DMS153 treated with DMSO at 0.1 percent for 48 hours (cell line): ENCODE results near the gene SLC4A3.

Source experiments
- DNase-seq: peaks from one replicate; lab custom pipeline; 2025; ENCODE audit not compliant: unreplicated experiment; lab: John Stamatoyannopoulos, UW

SLC4A3 gene

GRCh38 chr2:219631406-219631891 lies 4.0 kb downstream of the SLC4A3 start:
- no peak for DNase-seq

- DNase-seq: no peak
Measured at GRCh38 chr2:219631904-219632759, 4.7 kb downstream of the SLC4A3 start.

- no peak for DNase-seq
Measured at GRCh38 chr2:219632760-219633105, 5.3 kb downstream of the SLC4A3 start.

GRCh38 chr2:219633276-219634065 lies 6.0 kb downstream of the SLC4A3 start:
- no peak for DNase-seq

- DNase-seq: no peak
Measured at GRCh38 chr2:219634171-219634940, 6.9 kb downstream of the SLC4A3 start.

DNA sequence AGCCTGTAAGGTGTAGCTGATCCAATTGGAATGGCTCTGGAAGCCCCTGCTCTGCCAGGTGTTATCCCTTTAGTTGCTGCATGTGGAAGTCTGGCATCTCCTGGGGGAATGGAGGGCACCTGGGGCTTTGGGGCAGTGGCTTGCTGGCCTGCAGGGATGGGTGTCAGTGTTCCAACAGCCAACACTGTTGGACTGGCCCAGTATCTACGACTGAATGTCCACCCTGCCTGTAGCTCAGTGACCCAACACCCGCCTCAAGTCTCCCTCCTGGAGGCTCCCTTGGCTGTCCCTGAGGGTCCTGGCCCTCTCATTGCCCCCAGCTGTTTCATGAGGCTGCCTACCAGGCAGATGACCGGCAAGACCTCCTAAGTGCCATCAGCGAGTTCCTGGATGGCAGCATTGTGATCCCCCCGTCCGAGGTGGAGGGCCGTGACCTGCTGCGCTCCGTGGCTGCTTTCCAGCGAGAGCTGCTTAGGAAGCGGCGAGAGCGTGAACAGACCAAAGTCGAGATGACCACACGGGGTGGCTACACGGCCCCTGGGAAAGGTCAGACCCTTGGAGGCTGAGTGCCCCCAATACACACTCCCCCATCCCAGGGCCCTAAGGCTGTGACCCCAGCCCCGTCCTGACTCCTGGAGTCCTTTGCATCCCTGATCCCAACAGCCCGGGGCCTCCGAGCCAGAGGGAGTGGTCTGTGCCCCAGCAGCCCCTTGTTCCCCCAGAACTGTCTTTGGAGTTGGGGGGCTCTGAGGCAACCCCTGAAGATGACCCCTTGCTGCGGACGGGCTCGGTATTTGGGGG lies 7.7 kb downstream of the SLC4A3 start:
- DNase-seq: no peak

- DNase-seq: no peak
Measured at GRCh38 chr2:219636144-219636915, 8.9 kb downstream of the SLC4A3 start.

GRCh38 chr2:219636941-219637841 lies 9.8 kb downstream of the SLC4A3 start:
- DNase-seq: no peak

GRCh38 chr2:219637842-219638185 lies 10.4 kb downstream of the SLC4A3 start:
- no peak for DNase-seq

DNA sequence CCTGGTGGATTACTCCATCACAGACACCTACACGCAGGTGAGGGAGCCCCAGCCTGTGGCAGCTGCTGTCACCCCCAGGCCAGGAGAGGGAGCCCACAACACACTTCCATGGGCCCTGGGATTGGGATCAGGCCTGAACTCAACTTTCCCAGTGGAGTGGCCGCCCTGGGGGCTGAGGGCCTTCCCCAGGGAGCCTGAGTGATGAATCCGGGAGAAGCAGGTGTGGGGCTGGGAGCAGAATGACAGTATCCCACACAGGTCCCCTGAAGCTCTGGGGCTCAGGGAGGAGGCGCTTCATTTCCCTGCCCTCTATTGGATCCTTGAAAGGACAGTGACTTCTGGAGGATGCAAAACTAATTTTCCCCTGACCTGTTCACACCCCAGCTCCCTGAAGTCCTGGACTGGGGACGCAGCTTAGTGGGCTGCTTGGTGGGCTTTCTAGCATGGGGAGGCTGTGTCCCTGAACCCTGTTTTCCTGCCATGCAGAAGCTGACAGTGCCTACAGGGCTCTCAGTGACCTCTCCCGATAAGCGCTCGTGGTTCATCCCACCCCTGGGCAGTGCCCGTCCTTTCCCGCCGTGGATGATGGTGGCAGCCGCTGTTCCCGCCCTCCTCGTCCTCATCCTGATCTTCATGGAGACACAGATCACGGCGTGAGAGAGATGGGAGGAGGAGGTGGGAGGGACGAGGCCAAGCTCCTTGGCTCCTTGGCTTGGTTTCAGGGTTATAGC lies 11.0 kb downstream of the SLC4A3 start:
- DNase-seq: no peak

GRCh38 chr2:219638948-219639755 lies 11.7 kb downstream of the SLC4A3 start:
- DNase-seq: no peak

- no peak for DNase-seq
Measured at GRCh38 chr2:219641390-219642068, 14.1 kb downstream of the SLC4A3 start.

GRCh38 chr2:219642069-219642454 lies 14.6 kb downstream of the SLC4A3 start:
- no peak for DNase-seq

DNA sequence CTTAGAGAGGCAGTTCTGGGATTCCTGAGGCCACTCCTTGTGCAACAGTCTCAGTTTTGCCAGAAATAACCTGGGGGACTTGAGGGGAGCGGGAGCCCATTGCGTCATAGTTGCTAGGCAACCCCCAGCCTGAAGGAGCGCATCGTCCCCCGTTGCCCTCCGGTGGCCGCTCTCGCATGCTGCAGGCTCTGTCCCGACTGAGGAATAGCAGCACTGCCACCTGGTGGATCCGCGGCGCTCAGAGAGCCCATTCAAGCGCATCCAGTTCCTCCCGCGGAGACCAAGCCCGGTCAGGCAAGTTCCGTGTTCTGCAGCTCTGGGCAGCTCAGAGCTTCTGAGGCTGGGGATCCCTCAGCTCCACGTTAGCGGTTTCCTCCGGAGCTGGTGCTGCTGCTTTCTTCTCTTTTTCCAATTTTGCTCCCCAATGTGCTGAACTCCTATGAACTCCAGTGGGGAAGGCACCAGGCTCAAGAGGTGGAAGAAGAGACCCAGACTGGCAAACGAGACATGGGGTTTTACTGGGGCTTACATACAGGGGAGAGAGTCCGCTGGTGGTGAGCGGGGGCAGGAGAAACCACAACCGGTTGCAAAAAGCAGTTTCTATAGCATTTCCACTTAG lies 15.1 kb downstream of the SLC4A3 start:
- peak; percentile 94 for DNase-seq

GRCh38 chr2:219643084-219643473 lies 15.6 kb downstream of the SLC4A3 start:
- no peak for DNase-seq

DNA sequence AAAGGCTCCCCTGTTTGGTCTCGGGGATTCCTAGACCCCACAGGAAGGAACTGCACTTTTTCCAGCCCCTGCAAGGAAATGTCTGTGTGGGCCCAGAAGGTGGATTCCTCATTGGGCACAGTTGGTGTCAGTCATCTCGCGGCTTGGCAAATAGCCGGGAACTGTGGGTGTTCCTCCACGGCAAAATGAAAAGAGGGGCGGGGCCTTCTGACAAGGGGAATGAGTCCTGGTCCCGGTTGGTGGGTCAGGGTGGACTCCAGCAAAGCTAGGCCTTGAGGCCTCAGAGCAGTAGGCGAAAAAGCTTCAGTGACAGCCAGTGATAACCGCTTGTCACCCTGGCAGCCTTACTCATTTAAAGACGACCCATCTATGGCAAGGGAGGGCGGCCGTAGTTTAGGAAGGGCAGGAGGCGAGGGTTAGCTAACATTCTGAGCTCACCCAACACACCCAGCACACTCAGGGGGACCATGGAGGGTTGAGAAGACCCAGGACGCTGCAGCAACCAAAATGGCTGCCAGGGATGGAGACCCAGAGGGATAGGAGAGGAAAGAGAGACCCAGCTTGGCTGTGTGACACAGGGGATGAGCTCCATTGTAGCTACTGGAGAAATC lies 16.5 kb downstream of the SLC4A3 start:
- no peak for DNase-seq
